SH-SY5Y (cell line): ENCODE results near the gene UBE2H.

Experiments
- GATA2 ChIP-seq: IDR thresholded peaks from 2 replicates; pipeline ENCODE4 v1.6.1; 2011; ENCODE audit warnings: mild to moderate bottlenecking, low read depth, low read length
- GATA3 ChIP-seq: IDR thresholded peaks from 2 replicates; pipeline ENCODE4 v1.6.1; 2011; ENCODE audit warnings: low read depth, mild to moderate bottlenecking, low read length, moderate library complexity

DNA sequence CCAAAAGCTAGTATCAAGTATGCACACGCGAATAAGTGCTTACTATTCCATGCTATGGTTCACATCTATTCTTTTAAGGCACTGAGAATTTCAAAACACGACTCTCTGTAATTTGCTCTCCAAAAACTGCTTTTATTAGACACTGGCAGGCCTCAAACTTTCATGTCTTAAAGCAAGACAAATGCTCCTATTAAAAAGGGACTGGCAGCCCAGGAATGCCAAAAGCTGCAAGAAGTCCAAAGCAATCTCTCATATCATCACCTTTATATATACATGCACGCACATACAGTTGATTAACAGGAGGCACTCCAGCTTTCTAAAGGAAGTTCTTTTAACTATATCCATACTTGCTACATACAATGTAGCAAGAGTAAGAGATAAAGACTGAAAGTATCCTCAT lies 34.8 kb downstream of the UBE2H start:
- no peak for TF ChIP-seq GATA2
- TF ChIP-seq GATA3 = no peak
